GM12874 (cell line): ENCODE measurements around the gene RIMS4.

ENCODE experiments used
- CTCF ChIP-seq: IDR thresholded peaks from 2 replicates; pipeline ENCODE4 v1.5.1; 2011; ENCODE audit warnings: low read depth, mild to moderate bottlenecking, control low read depth, low read length, moderate library complexity; ENCODE audit not compliant: insufficient read depth

Gene RIMS4

DNA sequence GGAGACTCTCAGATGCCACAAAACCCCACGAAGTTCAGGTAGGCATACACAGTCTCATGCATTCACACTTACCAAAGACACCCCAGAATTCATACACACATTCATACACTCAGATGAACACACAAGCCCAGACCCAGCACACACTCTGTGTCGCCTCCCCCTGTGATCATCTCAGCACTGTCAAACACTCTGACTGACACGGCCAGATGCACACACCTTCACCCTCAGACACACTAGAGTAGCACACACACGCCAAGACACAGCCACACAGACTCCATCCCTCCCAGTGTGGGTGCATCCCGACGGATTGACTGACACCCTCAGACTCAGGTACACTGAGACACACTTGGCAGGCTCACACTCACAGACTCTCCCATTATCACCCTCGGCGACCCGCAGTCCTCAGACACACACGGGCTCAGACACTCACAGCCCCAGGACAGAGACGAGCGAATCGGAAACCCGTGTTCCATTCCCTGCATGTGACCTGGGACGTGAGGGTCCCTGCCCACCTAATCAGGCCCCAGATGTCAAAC is 872 bp upstream of the RIMS4 start:
- no peak for TF ChIP-seq CTCF

DNA sequence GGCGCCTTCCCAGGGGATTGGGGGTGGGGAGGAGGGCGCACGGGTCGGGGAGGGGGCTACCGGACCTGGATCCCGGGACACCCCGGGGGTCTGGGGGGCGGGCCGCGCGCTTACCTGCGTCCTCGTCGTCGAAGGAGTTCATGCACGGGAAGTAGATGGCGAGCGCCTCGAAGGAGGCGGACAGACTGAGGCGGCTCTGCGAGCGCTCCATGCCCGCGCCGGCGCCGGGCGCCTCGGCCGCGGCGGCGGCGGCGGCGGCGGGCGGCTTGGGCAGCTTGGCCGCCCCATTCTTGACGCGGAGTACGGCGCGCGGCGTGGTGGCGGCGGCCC is 320 bp downstream of the RIMS4 start:
- TF ChIP-seq CTCF: no peak

DNA sequence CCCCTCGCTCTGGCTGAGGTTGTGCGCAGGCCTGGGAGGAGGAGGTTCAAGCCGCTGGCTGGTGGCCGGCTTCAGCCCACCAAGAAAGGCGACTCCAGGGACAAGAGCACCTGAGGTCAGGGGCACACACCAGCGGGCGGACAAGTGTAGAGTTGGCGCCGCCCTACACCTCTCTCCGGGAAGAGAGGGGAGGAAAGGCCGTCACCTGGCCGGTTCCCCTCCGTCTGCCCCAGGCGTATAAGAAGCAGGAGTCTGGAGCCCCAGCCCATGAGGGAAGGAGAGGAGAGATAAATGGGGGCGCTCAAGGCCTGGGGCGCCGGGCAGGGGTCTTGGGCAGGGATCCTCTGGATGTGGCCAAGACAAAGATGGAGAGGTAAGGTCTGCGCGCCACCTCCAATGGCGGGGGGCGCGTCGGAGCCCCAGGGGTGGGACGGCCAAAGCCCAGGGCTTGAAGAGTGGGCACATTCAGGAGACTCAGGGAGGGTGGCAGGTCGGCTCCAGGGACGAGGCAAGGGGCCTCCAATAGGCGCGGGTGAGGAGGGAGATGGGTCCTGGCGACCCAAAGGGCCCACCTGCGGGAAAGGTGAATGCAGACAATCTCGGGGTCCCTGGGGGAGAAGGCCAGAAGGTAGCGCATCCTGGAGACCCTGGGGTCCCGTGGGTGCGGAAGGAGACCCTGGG is 826 bp downstream of the RIMS4 start:
- TF ChIP-seq CTCF: no peak

DNA sequence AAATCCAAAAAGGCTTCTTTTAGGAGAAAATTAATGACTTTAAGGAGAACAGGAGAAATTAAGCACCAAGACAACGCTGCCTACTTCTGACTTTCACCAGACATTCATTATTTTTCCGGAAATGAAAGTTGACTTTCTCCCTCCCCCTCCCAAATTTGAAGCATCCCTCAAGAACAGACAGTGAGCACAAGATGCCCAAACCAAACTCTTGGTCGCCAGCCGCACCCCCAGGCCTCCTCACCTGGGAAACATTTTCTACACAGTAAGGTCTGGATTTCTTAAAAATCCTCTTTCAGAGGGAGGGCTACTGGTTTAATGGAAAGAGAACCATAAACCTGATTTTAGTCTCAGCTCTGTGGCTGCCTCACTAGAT is 2.7 kb downstream of the RIMS4 start:
- TF ChIP-seq CTCF: no peak

GRCh38 chr20:44807051-44807683 is 3.2 kb downstream of the RIMS4 start:
- no peak for TF ChIP-seq CTCF

DNA sequence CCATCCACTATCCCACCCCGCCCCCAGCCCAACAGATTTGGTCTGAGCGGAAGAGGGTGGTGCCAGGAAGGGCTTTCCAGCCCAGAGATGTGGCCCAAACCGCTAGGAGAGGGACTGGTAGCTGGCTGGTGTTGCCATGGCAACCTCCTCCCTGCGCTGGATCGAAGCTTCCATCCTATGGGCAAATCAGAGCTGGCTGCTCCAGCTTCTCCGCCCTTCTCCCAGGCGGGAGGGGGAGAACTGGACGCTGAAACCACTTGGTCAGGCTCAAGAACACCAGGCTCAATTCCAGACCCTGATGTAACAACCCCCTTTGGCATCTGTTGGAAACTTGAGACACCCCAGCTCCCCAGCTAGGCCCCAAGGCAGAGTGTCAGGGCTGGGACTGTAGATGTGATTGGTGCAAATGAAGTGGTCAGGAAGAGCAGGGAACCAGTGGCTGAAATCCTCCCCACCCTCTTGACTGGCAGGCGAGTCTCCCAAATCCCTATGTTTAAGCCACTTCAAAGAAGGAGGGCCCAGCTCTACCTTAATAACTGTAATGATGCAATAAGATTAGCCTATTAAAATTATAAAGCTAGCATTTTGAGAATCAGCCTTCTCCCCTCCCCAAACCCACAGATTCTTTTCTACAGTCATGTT is 4.2 kb downstream of the RIMS4 start:
- TF ChIP-seq CTCF: no peak

DNA sequence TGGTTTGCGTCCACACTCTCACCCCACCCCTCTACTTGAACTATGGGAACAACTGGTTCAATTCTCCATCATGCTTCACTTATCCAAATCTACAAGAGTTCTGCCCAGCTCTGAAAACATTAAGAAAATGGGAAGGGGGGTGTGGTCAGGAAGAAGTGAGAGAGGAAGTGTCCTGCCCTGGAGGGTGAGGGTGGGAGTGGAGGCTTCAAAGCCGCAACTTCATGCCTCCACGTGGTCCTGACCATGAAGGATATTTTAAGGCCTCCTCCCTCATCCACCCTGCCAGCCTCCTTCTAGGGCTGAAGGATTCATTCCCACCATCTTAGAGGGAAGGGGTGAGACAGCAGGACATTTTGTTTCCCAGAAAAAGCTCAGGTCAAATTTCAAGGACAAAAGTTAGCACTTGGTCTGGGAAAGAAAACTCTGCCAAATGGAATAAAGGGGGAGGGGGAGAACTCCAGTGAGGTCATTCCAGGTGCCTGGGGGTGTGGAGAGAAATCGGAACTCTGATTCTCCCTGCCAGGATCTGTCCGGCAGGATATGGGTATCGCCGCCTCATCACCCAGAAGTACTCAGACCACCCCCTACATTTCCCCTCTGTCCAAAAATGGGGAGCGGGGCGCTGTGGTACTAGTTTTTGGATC is 4.9 kb downstream of the RIMS4 start:
- no peak for TF ChIP-seq CTCF
